ENCODE results near the gene VPS35.

DNA sequence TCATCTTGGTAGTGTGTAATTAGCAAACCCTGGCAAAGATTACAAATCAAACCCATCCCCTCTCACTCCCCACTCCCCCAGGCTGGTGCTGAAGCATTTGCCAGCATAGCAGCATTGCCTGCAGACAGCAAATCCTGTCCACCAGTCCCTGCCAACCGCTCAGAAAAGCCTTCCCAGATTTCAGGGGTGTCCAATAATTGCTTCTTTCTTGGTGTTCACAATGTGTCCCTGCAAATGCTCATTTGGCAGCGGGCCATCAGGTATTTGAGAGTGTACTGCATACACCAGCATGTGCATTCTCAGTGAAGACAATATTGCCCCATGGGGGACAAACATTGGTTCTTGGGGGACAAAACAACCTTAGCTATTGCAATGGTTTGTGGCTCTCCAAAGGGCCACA, 28.7 kb upstream of the VPS35 start:
- TF ChIP-seq, protein P1, sequence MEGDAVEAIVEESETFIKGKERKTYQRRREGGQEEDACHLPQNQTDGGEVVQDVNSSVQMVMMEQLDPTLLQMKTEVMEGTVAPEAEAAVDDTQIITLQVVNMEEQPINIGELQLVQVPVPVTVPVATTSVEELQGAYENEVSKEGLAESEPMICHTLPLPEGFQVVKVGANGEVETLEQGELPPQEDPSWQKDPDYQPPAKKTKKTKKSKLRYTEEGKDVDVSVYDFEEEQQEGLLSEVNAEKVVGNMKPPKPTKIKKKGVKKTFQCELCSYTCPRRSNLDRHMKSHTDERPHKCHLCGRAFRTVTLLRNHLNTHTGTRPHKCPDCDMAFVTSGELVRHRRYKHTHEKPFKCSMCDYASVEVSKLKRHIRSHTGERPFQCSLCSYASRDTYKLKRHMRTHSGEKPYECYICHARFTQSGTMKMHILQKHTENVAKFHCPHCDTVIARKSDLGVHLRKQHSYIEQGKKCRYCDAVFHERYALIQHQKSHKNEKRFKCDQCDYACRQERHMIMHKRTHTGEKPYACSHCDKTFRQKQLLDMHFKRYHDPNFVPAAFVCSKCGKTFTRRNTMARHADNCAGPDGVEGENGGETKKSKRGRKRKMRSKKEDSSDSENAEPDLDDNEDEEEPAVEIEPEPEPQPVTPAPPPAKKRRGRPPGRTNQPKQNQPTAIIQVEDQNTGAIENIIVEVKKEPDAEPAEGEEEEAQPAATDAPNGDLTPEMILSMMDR (IDR thresholded peaks at IDR 0.05), result no peak
- TF ChIP-seq POLR2A (IDR thresholded peaks at IDR 0.05), result no peak
